ENCODE data around the gene BNIP5.

DNA sequence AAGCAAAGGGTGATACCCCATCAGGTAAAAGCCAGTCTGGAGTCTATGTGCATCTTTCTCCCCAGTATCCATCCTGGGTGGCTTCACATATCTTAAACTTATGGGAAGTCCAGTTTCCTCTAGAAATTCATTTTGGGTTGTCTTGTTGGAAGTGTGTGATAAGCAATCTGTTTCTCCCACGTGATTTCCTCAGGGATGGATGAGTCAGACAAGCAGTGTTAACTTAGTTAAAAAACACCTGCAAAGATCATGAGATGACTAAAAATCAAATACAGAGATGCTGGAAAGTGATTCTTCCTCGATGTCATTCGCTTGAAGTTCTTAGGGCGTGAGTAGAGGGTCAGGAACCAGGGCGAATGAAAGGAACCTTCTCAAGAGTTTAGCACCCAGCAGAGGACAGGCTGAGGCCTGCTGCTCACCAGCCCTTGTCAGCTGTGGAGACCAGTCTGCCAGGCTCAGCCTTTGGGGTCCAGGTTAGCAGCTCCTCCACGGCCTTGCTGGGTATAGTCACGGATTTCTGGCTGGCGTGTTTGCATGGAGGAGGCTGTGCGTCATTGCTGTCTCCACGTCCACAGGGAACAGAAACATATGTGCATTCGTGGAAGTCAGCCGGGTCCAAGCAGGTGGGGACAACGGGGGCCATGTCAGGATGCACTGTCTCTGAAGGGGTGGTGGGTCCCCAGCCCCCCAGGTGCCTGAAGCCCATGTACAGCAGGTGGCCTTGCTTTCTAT lies 69.6 kb downstream of the BNIP5 start:
- no peak for TF ChIP-seq ATF1 (CRISPR knock-in tag; IDR thresholded peaks at IDR 0.05)
- TF ChIP-seq CTCF (IDR thresholded peaks at IDR 0.05), result no peak
- TF ChIP-seq NFYB (CRISPR knock-in tag; conservative IDR thresholded peaks at IDR 0.05; ENCODE audit: low read depth), result no peak
- TF ChIP-seq, protein P1, sequence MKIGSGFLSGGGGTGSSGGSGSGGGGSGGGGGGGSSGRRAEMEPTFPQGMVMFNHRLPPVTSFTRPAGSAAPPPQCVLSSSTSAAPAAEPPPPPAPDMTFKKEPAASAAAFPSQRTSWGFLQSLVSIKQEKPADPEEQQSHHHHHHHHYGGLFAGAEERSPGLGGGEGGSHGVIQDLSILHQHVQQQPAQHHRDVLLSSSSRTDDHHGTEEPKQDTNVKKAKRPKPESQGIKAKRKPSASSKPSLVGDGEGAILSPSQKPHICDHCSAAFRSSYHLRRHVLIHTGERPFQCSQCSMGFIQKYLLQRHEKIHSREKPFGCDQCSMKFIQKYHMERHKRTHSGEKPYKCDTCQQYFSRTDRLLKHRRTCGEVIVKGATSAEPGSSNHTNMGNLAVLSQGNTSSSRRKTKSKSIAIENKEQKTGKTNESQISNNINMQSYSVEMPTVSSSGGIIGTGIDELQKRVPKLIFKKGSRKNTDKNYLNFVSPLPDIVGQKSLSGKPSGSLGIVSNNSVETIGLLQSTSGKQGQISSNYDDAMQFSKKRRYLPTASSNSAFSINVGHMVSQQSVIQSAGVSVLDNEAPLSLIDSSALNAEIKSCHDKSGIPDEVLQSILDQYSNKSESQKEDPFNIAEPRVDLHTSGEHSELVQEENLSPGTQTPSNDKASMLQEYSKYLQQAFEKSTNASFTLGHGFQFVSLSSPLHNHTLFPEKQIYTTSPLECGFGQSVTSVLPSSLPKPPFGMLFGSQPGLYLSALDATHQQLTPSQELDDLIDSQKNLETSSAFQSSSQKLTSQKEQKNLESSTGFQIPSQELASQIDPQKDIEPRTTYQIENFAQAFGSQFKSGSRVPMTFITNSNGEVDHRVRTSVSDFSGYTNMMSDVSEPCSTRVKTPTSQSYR (CRISPR knock-in tag; IDR thresholded peaks at IDR 0.05), result no peak
- no peak for TF ChIP-seq JUN (CRISPR knock-in tag; IDR thresholded peaks at IDR 0.05)
- no peak for TF ChIP-seq TEAD1 (CRISPR knock-in tag; IDR thresholded peaks at IDR 0.05)
- TF ChIP-seq NR1H2 (CRISPR knock-in tag; IDR thresholded peaks at IDR 0.05), result no peak
- no peak for TF ChIP-seq ATF3 (CRISPR knock-in tag; conservative IDR thresholded peaks at IDR 0.05)
